ENCODE data around the gene MVK.

MVK gene

GRCh38 chr12:109535231-109535862, 38.2 kb upstream of the MVK start:
- H3K4me3 ChIP-seq (ENCODE audit: low read length in 2 of 2), result no peak overlapping the region
- H3K36me3 ChIP-seq (ENCODE audit: control insufficient read depth in 2 of 2, insufficient read depth in 2 of 2, low read length in 2 of 2), result peaks cover 34 to 56% of the 10 kb centered on the region in 2 donors
- H3K27me3 ChIP-seq (ENCODE audit: control insufficient read depth in 1 of 2, insufficient read depth in 2 of 2, low read length in 2 of 2), result no peaks in the 10 kb centered on the region
- no peak overlapping the region for H3K27ac ChIP-seq (ENCODE audit: low read length)
- H3K4me1 ChIP-seq (ENCODE audit: control insufficient read depth, insufficient read depth, low read length), result no peaks in the 10 kb centered on the region
- H3K9ac ChIP-seq (ENCODE audit: low read length in 2 of 2), result no peak overlapping the region
- no peaks in the 10 kb centered on the region for H3K9me3 ChIP-seq (ENCODE audit: control insufficient read depth in 2 of 2, low read length in 2 of 2)

- no peaks in the 10 kb centered on the region for H3K4me1 ChIP-seq (ENCODE audit: control insufficient read depth, insufficient read depth, low read length)
- H3K27me3 ChIP-seq (ENCODE audit: control insufficient read depth in 1 of 2, insufficient read depth in 2 of 2, low read length in 2 of 2), result no peaks in the 10 kb centered on the region
- peaks cover 29 to 51% of the 10 kb centered on the region in 2 donors for H3K36me3 ChIP-seq (ENCODE audit: control insufficient read depth in 2 of 2, insufficient read depth in 2 of 2, low read length in 2 of 2)
- no peaks in the 10 kb centered on the region for H3K9me3 ChIP-seq (ENCODE audit: control insufficient read depth in 2 of 2, low read length in 2 of 2)
- H3K9ac ChIP-seq (ENCODE audit: low read length in 2 of 2), result no peak overlapping the region
- no peak overlapping the region for H3K27ac ChIP-seq (ENCODE audit: low read length)
- H3K4me3 ChIP-seq (ENCODE audit: low read length in 2 of 2), result no peak overlapping the region
Measured at GRCh38 chr12:109535863-109536250, 37.7 kb upstream of the MVK start.

GRCh38 chr12:109537136-109537535, 36.5 kb upstream of the MVK start:
- H3K36me3 ChIP-seq (ENCODE audit: control insufficient read depth in 2 of 2, insufficient read depth in 2 of 2, low read length in 2 of 2), result peaks cover 23 to 42% of the 10 kb centered on the region in 2 donors
- H3K9ac ChIP-seq (ENCODE audit: low read length in 2 of 2), result no peak overlapping the region
- no peak overlapping the region for H3K27ac ChIP-seq (ENCODE audit: low read length)
- no peak overlapping the region for H3K4me3 ChIP-seq (ENCODE audit: low read length in 2 of 2)
- no peaks in the 10 kb centered on the region for H3K27me3 ChIP-seq (ENCODE audit: control insufficient read depth in 1 of 2, insufficient read depth in 2 of 2, low read length in 2 of 2)
- H3K9me3 ChIP-seq (ENCODE audit: control insufficient read depth in 2 of 2, low read length in 2 of 2), result no peaks in the 10 kb centered on the region
- no peaks in the 10 kb centered on the region for H3K4me1 ChIP-seq (ENCODE audit: control insufficient read depth, insufficient read depth, low read length)

GRCh38 chr12:109538191-109538863, 35.3 kb upstream of the MVK start:
- H3K9me3 ChIP-seq (ENCODE audit: control insufficient read depth in 2 of 2, low read length in 2 of 2), result no peaks in the 10 kb centered on the region
- H3K36me3 ChIP-seq (ENCODE audit: control insufficient read depth in 2 of 2, insufficient read depth in 2 of 2, low read length in 2 of 2), result peaks cover 18 to 33% of the 10 kb centered on the region in 2 donors
- no peak overlapping the region for H3K4me3 ChIP-seq (ENCODE audit: low read length in 2 of 2)
- H3K9ac ChIP-seq (ENCODE audit: low read length in 2 of 2), result no peak overlapping the region
- no peaks in the 10 kb centered on the region for H3K27me3 ChIP-seq (ENCODE audit: control insufficient read depth in 1 of 2, insufficient read depth in 2 of 2, low read length in 2 of 2)
- no peaks in the 10 kb centered on the region for H3K4me1 ChIP-seq (ENCODE audit: control insufficient read depth, insufficient read depth, low read length)
- H3K27ac ChIP-seq (ENCODE audit: low read length), result no peak overlapping the region

- no peaks in the 10 kb centered on the region for H3K4me1 ChIP-seq (ENCODE audit: control insufficient read depth, insufficient read depth, low read length)
- H3K4me3 ChIP-seq (ENCODE audit: low read length in 2 of 2), result no peak overlapping the region
- no peaks in the 10 kb centered on the region for H3K9me3 ChIP-seq (ENCODE audit: control insufficient read depth in 2 of 2, low read length in 2 of 2)
- H3K27me3 ChIP-seq (ENCODE audit: control insufficient read depth in 1 of 2, insufficient read depth in 2 of 2, low read length in 2 of 2), result no peaks in the 10 kb centered on the region
- H3K36me3 ChIP-seq (ENCODE audit: control insufficient read depth in 2 of 2, insufficient read depth in 2 of 2, low read length in 2 of 2), result peaks cover 11 to 22% of the 10 kb centered on the region in 2 donors
- no peak overlapping the region for H3K27ac ChIP-seq (ENCODE audit: low read length)
- H3K9ac ChIP-seq (ENCODE audit: low read length in 2 of 2), result no peak overlapping the region
Measured at GRCh38 chr12:109539508-109539907, 34.1 kb upstream of the MVK start.

- Histone ChIP-seq H3K27ac (ENCODE audit: low read length) (no peak overlapping the region), H3K4me3 (ENCODE audit: low read length in 2 of 2) (no peak overlapping the region), H3K9me3 (ENCODE audit: control insufficient read depth in 2 of 2, low read length in 2 of 2) (no peaks in the 10 kb centered on the region), H3K4me1 (ENCODE audit: control insufficient read depth, insufficient read depth, low read length) (no peaks in the 10 kb centered on the region), H3K36me3 (ENCODE audit: control insufficient read depth in 2 of 2, insufficient read depth in 2 of 2, low read length in 2 of 2) (peaks cover 5 to 10% of the 10 kb centered on the region in 2 donors), H3K27me3 (ENCODE audit: control insufficient read depth in 1 of 2, insufficient read depth in 2 of 2, low read length in 2 of 2) (no peaks in the 10 kb centered on the region), H3K9ac (ENCODE audit: low read length in 2 of 2) (no peak overlapping the region)
Measured at GRCh38 chr12:109540526-109541412, 32.8 kb upstream of the MVK start.

GRCh38 chr12:109541413-109541726, 32.2 kb upstream of the MVK start:
- Histone ChIP-seq H3K4me1 (ENCODE audit: control insufficient read depth, insufficient read depth, low read length) (no peaks in the 10 kb centered on the region), H3K9ac (ENCODE audit: low read length in 2 of 2) (no peak overlapping the region), H3K9me3 (ENCODE audit: control insufficient read depth in 2 of 2, low read length in 2 of 2) (no peaks in the 10 kb centered on the region), H3K27me3 (ENCODE audit: control insufficient read depth in 1 of 2, insufficient read depth in 2 of 2, low read length in 2 of 2) (peaks cover 0 to 2% of the 10 kb centered on the region in 2 donors), H3K4me3 (ENCODE audit: low read length in 2 of 2) (no peak overlapping the region), H3K27ac (ENCODE audit: low read length) (no peak overlapping the region), H3K36me3 (ENCODE audit: control insufficient read depth in 2 of 2, insufficient read depth in 2 of 2, low read length in 2 of 2) (peaks cover 0 to 7% of the 10 kb centered on the region in 2 donors)

GRCh38 chr12:109542014-109542413, 31.6 kb upstream of the MVK start:
- H3K27ac ChIP-seq (ENCODE audit: low read length), result no peak overlapping the region
- peaks cover 0 to 2% of the 10 kb centered on the region in 2 donors for H3K27me3 ChIP-seq (ENCODE audit: control insufficient read depth in 1 of 2, insufficient read depth in 2 of 2, low read length in 2 of 2)
- no peak overlapping the region for H3K9ac ChIP-seq (ENCODE audit: low read length in 2 of 2)
- no peak overlapping the region for H3K4me3 ChIP-seq (ENCODE audit: low read length in 2 of 2)
- no peaks in the 10 kb centered on the region for H3K9me3 ChIP-seq (ENCODE audit: control insufficient read depth in 2 of 2, low read length in 2 of 2)
- H3K4me1 ChIP-seq (ENCODE audit: control insufficient read depth, insufficient read depth, low read length), result no peaks in the 10 kb centered on the region
- H3K36me3 ChIP-seq (ENCODE audit: control insufficient read depth in 2 of 2, insufficient read depth in 2 of 2, low read length in 2 of 2), result peaks cover 0 to 3% of the 10 kb centered on the region in 2 donors

- H3K4me1 ChIP-seq (ENCODE audit: control insufficient read depth, insufficient read depth, low read length), result no peaks in the 10 kb centered on the region
- no peak overlapping the region for H3K9ac ChIP-seq (ENCODE audit: low read length in 2 of 2)
- H3K4me3 ChIP-seq (ENCODE audit: low read length in 2 of 2), result no peak overlapping the region
- peaks cover 0 to 3% of the 10 kb centered on the region in 2 donors for H3K36me3 ChIP-seq (ENCODE audit: control insufficient read depth in 2 of 2, insufficient read depth in 2 of 2, low read length in 2 of 2)
- peaks cover 1 to 6% of the 10 kb centered on the region in 2 donors for H3K27me3 ChIP-seq (ENCODE audit: control insufficient read depth in 1 of 2, insufficient read depth in 2 of 2, low read length in 2 of 2)
- H3K27ac ChIP-seq (ENCODE audit: low read length), result no peak overlapping the region
- H3K9me3 ChIP-seq (ENCODE audit: control insufficient read depth in 2 of 2, low read length in 2 of 2), result no peaks in the 10 kb centered on the region
Measured at GRCh38 chr12:109542876-109543275, 30.7 kb upstream of the MVK start.

- Histone ChIP-seq H3K4me3 (ENCODE audit: low read length in 2 of 2) (no peak overlapping the region), H3K9ac (ENCODE audit: low read length in 2 of 2) (no peak overlapping the region), H3K36me3 (ENCODE audit: control insufficient read depth in 2 of 2, insufficient read depth in 2 of 2, low read length in 2 of 2) (no peaks in the 10 kb centered on the region), H3K9me3 (ENCODE audit: control insufficient read depth in 2 of 2, low read length in 2 of 2) (no peaks in the 10 kb centered on the region), H3K27me3 (ENCODE audit: control insufficient read depth in 1 of 2, insufficient read depth in 2 of 2, low read length in 2 of 2) (peaks cover 21% of the 10 kb centered on the region in 2 donors), H3K27ac (ENCODE audit: low read length) (no peak overlapping the region), H3K4me1 (ENCODE audit: control insufficient read depth, insufficient read depth, low read length) (no peaks in the 10 kb centered on the region)
Measured at GRCh38 chr12:109544955-109545531, 28.6 kb upstream of the MVK start.

Measured in stomach smooth muscle (tissue), 2 donors.